PC-3 (cell line): ENCODE data around the gene PRSS38.

Experiments
- EZH2phosphoT487 ChIP-seq: fragments of 300-600 bp; sonication (generic); IDR thresholded peaks from 2 replicates; pipeline ENCODE4 v1.6.1; 2018; ENCODE audit warnings: mild to moderate bottlenecking, antibody characterized with exemption, low read length, borderline replicate concordance
- TF ChIP-seq, protein P1 (sequence below): fragments of 300-600 bp; sonication (generic); conservative IDR thresholded peaks from 2 replicates; pipeline ENCODE4 v1.5.1; 2017; ENCODE audit warnings: antibody characterized with exemption, low read depth, mild to moderate bottlenecking, low read length

DNA sequence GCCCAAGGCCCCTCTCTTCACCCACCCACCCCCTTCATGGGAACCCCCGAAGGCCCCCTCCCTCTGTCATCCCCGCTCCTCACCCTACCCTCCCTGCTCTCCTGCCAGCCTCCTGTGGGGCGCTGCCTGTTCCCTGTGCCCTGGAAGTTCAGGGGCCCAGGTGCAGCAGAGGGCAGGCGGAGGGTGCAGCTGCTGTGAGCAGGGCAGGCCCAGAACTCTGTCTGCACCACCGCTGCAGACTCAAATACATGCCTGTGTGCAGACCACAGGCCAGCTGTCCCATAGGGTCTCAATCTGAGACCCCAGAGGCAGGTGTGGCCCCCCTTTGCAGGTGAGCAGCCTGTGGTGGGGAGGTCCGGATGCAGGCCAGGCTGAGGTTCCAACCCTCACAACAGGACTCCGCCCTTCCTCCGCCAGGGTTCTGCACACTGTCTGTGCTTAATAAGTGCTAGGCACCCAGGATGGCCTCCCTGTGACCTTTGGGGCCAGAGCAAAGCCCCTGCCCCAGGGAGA, 69.7 kb downstream of the PRSS38 start:
- TF ChIP-seq, protein P1, sequence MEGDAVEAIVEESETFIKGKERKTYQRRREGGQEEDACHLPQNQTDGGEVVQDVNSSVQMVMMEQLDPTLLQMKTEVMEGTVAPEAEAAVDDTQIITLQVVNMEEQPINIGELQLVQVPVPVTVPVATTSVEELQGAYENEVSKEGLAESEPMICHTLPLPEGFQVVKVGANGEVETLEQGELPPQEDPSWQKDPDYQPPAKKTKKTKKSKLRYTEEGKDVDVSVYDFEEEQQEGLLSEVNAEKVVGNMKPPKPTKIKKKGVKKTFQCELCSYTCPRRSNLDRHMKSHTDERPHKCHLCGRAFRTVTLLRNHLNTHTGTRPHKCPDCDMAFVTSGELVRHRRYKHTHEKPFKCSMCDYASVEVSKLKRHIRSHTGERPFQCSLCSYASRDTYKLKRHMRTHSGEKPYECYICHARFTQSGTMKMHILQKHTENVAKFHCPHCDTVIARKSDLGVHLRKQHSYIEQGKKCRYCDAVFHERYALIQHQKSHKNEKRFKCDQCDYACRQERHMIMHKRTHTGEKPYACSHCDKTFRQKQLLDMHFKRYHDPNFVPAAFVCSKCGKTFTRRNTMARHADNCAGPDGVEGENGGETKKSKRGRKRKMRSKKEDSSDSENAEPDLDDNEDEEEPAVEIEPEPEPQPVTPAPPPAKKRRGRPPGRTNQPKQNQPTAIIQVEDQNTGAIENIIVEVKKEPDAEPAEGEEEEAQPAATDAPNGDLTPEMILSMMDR = no peak
- TF ChIP-seq EZH2phosphoT487 = no peak
